Karpas-422 (cell line): ENCODE results near the gene SAMD14. TPM values are rescaled to one million over a fixed set of nuclear protein-coding genes. Genes with fewer than 3 reads are reported as not detected.

Experiments
- DNase-seq: peaks from one replicate; pipeline ENCODE4 v3.0.0-alpha.2; 2015
- H2AFZ ChIP-seq: fragments of 200-600 bp; sonication (generic); 2 replicates; pipeline ENCODE4 v1.6.1; 2014; ENCODE audit warnings: antibody characterized with exemption, low read length, mixed read lengths
- H3K27ac ChIP-seq: fragments of 200-600 bp; sonication (generic); 2 replicates; pipeline ENCODE4 v1.5.1; 2014; ENCODE audit warnings: mild to moderate bottlenecking, low read length, moderate library complexity
- H3K27me3 ChIP-seq: fragments of 200-600 bp; sonication (generic); 2 replicates; pipeline ENCODE4 v1.6.1; 2014; ENCODE audit warnings: low read length, mixed read lengths
- H3K36me3 ChIP-seq: fragments of 200-600 bp; sonication (generic); 2 replicates; pipeline ENCODE4 v1.6.1; 2014; ENCODE audit warnings: low read length, mixed read lengths; ENCODE audit not compliant: insufficient read depth
- H3K4me1 ChIP-seq: fragments of 200-600 bp; sonication (generic); 2 replicates; pipeline ENCODE4 v1.6.1; 2014; ENCODE audit warnings: mild to moderate bottlenecking, low read length, mixed read lengths
- H3K4me2 ChIP-seq: fragments of 200-600 bp; sonication (generic); 2 replicates; pipeline ENCODE4 v1.6.1; 2014; ENCODE audit warnings: low read length, low read depth, mild to moderate bottlenecking; ENCODE audit not compliant: poor library complexity, severe bottlenecking
- H3K4me3 ChIP-seq: fragments of 200-600 bp; sonication (generic); 2 replicates; pipeline ENCODE4 v1.5.1; 2014; ENCODE audit warnings: mild to moderate bottlenecking, antibody characterized with exemption, low read length, mixed read lengths
- H3K79me2 ChIP-seq: fragments of 200-600 bp; sonication (generic); 2 replicates; pipeline ENCODE4 v1.6.1; 2014; ENCODE audit warnings: mild to moderate bottlenecking, low read length, mixed read lengths
- H3K9ac ChIP-seq: fragments of 200-600 bp; sonication (generic); 2 replicates; pipeline ENCODE4 v1.6.0; 2014; ENCODE audit warnings: low read length
- H3K9me2 ChIP-seq: fragments of 200-600 bp; sonication (generic), shearing (Covaris generic); replicated peaks from 2 replicates; pipeline ENCODE4 v1.6.0; 2014; ENCODE audit warnings: mild to moderate bottlenecking, low read length, moderate library complexity; ENCODE audit not compliant: insufficient read depth
- H3K9me3 ChIP-seq: fragments of 300-700, 200-600 bp; sonication (generic); 2 replicates; pipeline ENCODE4 v1.6.1; 2014; ENCODE audit warnings: low read length, mixed read lengths
- H4K20me1 ChIP-seq: fragments of 200-600 bp; sonication (generic); 2 replicates; pipeline ENCODE4 v1.6.1; 2014; ENCODE audit warnings: mild to moderate bottlenecking, antibody characterized with exemption, low read length, low read depth; ENCODE audit not compliant: insufficient read depth
- total RNA-seq: library from RNA; depleted of rRNA; stranded (reverse); fragments of >200 nt; shearing (Covaris generic); gene quantifications from 2 replicates; pipeline ENCODE4 v1.2.3, GENCODE V29; 2014; ENCODE audit warnings: low replicate concordance

Gene SAMD14
- total RNA-seq, 1 experiment from 2014 or later = not detected

DNA sequence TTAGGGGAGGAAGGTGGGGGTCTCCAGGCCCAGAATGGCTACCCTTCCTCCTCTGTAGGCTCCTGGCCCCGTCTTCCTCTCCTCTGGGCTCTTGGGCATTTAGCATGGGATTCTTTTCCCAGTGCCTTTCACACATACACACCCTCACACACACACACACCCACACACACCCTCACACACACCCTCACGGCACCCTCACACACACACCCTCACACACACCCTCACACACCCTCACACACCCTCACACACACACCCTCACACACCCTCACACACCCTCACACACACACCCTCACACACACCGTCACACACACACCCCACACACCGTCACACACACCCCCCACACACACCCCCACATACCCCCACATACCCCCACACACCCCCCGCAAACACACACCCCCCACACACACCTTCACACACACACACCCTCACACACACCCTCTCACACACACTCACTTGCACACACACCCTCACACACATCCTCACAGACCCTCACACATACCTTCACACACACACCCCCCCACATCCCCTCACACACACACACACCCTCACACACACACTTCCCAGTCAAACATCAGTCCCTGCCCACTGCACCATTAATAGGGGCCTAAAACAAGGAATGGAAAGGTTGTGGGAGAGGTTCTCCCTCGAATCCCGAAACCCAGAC, 36.7 kb upstream of the SAMD14 start:
- Histone ChIP-seq H3K9me2 (no peaks in the 10 kb centered on the region), H3K9ac (no peak overlapping the region), H3K4me2 (no peak overlapping the region), H3K79me2 (no peaks in the 10 kb centered on the region), H3K4me3 (no peak overlapping the region), H3K9me3 (no peaks in the 10 kb centered on the region), H3K36me3 (no peaks in the 10 kb centered on the region), H3K27ac (no peak overlapping the region), H2AFZ (no peak overlapping the region), H3K27me3 (no peaks in the 10 kb centered on the region), H3K4me1 (peaks cover 26% of the 10 kb centered on the region), H4K20me1 (no peaks in the 10 kb centered on the region; the same call in 1 of the 2 replicates)
- DNase-seq = no peak

DNA sequence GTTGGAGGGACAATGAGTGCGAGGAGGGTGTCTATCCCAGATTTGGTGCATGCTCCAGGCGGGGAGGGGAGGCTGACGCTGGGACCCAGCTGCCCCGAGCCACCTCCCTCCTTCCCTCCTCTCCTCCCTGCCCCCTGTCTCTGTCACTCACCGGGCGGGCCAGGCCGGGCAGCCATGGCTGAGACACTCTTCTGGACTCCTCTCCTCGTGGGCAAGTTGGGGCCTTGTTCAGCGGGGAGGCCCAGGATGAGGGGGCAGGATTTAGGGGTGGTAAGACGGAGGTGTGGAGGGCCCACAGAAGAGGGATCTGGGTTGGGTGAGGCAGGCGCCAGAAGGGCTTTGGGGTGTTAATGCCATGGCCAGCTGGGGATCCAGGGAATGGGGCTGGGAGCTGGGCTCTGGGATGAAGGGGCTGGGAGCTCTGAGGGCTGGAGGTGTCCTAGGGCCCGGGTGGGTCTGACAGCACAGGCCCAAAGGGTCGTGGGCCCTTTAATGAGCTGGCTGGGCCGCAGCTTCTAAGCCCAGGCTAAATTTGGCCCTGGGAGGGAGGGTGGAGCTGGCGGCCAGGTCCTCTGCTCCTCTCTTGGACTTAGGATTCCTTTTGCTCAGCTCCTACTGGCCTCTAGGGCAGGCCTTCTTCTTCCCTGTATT, 36.0 kb upstream of the SAMD14 start, which contains the start of gene SGCA:
Gene SGCA (plus strand): TSS at position 139 of the 651 bp plus-strand sequence. CDS start 36 bp downstream, at position 175.
- no peaks in the 10 kb centered on the region for H3K36me3 ChIP-seq

DNA sequence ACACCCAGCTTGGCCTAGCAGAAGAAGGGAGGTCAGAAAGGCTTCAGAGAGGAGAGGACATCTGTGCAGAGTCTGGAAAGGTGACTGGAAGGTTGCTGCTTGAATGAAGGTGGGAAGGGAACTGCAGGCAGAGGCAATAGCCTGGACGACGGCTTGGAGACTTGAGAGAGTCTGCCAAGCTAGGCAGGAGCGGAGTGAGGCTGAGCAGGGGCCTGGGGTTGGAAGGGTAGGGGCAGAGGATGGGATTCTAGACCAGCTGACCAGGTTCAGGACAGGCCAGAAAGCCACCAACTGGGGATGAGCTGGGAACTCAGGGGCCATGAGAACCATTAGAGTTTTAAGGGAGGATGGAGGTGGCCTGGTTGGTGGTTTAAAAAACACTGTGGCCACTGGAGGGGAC, 35.5 kb upstream of the SAMD14 start:
- Histone ChIP-seq H3K27ac (no peak overlapping the region), H3K9me3 (no peaks in the 10 kb centered on the region), H3K4me2 (no peak overlapping the region), H3K9me2 (no peaks in the 10 kb centered on the region), H3K79me2 (no peaks in the 10 kb centered on the region), H3K9ac (no peak overlapping the region), H3K4me1 (peaks cover 35% of the 10 kb centered on the region), H2AFZ (no peak overlapping the region), H4K20me1 (no peaks in the 10 kb centered on the region; the same call in 1 of the 2 replicates), H3K27me3 (no peaks in the 10 kb centered on the region), H3K4me3 (no peak overlapping the region), H3K36me3 (no peaks in the 10 kb centered on the region)
- no peak for DNase-seq

More for the DNA sequence above, 36.0 kb upstream of the SAMD14 start, which contains the start of gene SGCA:
- H3K4me3 ChIP-seq = no peak within 1 kb of the TSS
- H3K9me3 ChIP-seq = no peaks in the 10 kb centered on the region
- H3K4me1 ChIP-seq = peaks cover 31% of the 10 kb centered on the region
- H3K9ac ChIP-seq = no peak within 1 kb of the TSS
- no peaks in the 10 kb centered on the region for H3K79me2 ChIP-seq
- no peaks in the 10 kb centered on the region for H3K9me2 ChIP-seq
- H4K20me1 ChIP-seq = no peaks in the 10 kb centered on the region; the same call in 1 of the 2 replicates
- DNase-seq = no peak
- no peaks in the 10 kb centered on the region for H3K27me3 ChIP-seq
- no peak within 1 kb of the TSS for H3K4me2 ChIP-seq
- no peak within 1 kb of the TSS for H3K27ac ChIP-seq
- H2AFZ ChIP-seq = no peak within 1 kb of the TSS

GRCh38 chr17:50165066-50165465, 35.1 kb upstream of the SAMD14 start:
- H3K4me1 ChIP-seq = peaks cover 35% of the 10 kb centered on the region
- H3K4me2 ChIP-seq = no peak overlapping the region
- H3K9me3 ChIP-seq = no peaks in the 10 kb centered on the region
- no peak overlapping the region for H2AFZ ChIP-seq
- H3K27ac ChIP-seq = no peak overlapping the region
- H3K9ac ChIP-seq = no peak overlapping the region
- no peaks in the 10 kb centered on the region; the same call in 1 of the 2 replicates for H4K20me1 ChIP-seq
- no peak overlapping the region for H3K4me3 ChIP-seq
- no peaks in the 10 kb centered on the region for H3K9me2 ChIP-seq
- no peaks in the 10 kb centered on the region for H3K36me3 ChIP-seq
- DNase-seq = no peak
- no peaks in the 10 kb centered on the region for H3K79me2 ChIP-seq
- H3K27me3 ChIP-seq = no peaks in the 10 kb centered on the region

DNA sequence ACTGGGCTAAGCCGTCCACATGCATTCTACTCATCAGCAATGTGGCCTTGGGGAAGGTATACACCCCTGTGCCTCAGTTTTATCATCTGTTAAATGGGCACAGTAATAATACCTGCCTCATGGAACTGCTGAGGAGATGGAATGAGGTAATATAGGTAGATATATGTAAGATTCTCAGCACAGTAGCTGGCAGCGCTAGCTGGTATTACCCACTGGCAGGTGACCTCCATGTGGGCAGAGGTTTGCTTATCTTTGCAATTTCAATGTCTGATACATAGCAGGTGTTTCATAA, 34.7 kb upstream of the SAMD14 start:
- Histone ChIP-seq H3K36me3 (no peaks in the 10 kb centered on the region), H3K4me1 (peaks cover 35% of the 10 kb centered on the region), H3K4me3 (no peak overlapping the region), H2AFZ (no peak overlapping the region), H3K9me2 (no peaks in the 10 kb centered on the region), H3K79me2 (no peaks in the 10 kb centered on the region), H3K9me3 (no peaks in the 10 kb centered on the region), H4K20me1 (no peaks in the 10 kb centered on the region; the same call in 1 of the 2 replicates), H3K9ac (no peak overlapping the region), H3K4me2 (no peak overlapping the region), H3K27me3 (no peaks in the 10 kb centered on the region), H3K27ac (no peak overlapping the region)
- DNase-seq = no peak

DNA sequence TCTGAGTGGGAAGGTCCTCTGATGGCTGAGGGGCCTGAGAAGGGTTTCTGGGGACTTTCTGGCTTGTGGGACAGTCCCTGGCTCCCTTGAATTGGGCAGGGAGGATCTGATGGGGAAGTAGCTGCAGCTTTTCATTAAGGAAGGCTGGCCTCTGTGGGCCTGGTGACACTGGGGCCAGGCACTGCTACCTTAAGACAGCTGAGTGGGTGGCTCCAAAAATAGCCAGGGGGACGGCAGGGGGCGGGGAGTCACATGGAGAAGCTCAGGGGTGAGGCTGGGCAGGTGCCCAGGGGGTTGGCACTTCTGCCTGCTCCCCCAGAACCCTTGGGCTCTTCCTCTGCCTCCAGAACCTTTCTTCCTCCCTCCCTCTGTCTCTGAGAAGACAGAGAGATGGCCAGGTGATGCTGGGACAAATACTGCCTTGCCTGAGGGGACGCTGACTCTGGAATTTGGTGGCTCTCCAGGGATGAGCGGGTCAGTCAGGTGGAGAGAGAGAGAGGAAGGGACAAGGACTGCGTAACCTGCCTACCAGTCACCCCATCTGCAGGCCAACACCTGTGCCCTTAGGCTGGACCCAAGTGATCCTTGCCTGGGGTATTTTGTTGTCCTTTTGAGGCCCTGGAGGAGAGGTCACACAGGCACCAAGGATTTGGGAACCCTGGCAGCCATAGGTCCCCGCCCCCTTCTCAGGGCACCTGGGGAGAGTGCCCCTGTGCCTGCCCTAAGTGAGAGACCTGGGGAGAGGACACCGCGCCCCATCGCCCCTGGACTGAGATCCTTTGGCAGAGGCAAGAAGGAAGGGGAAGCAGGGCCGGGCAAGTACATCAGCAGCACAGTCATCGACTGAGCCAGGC, 34.1 kb upstream of the SAMD14 start:
- no peak overlapping the region for H3K9ac ChIP-seq
- H3K4me1 ChIP-seq = peaks cover 35% of the 10 kb centered on the region

GRCh38 chr17:50162466-50163254, 32.7 kb upstream of the SAMD14 start:
- H3K4me2 ChIP-seq = no peak overlapping the region
- no peaks in the 10 kb centered on the region for H3K9me2 ChIP-seq
- no peak overlapping the region for H2AFZ ChIP-seq
- H3K4me1 ChIP-seq = peaks cover 27% of the 10 kb centered on the region
- H3K27me3 ChIP-seq = no peaks in the 10 kb centered on the region
- no peaks in the 10 kb centered on the region for H4K20me1 ChIP-seq
- H3K36me3 ChIP-seq = no peaks in the 10 kb centered on the region
- H3K79me2 ChIP-seq = no peaks in the 10 kb centered on the region
- no peaks in the 10 kb centered on the region for H3K9me3 ChIP-seq
- no peak overlapping the region for H3K27ac ChIP-seq
- no peak overlapping the region for H3K4me3 ChIP-seq
- H3K9ac ChIP-seq = no peak overlapping the region
- DNase-seq = no peak

More for the DNA sequence above, 34.1 kb upstream of the SAMD14 start:
- Histone ChIP-seq H3K27me3 (no peaks in the 10 kb centered on the region), H3K9me2 (no peaks in the 10 kb centered on the region), H3K4me2 (no peak overlapping the region), H3K36me3 (no peaks in the 10 kb centered on the region), H4K20me1 (no peaks in the 10 kb centered on the region; the same call in 1 of the 2 replicates), H3K4me3 (no peak overlapping the region), H3K79me2 (no peaks in the 10 kb centered on the region), H3K27ac (no peak overlapping the region), H3K9me3 (no peaks in the 10 kb centered on the region), H2AFZ (no peak overlapping the region)
- no peak for DNase-seq
